Activated T-helper 2 cell treated with anti-CD3 and anti-CD28 coated beads, Interferon-gamma antibody, Interleukin-2, Interleukin-4, amounts not matched to agents 10 μg/mL and 5 μg/mL and 100 μg/mL, durations not matched to agents 14 hours and 24 hours and 36 hours (primary cell): Measurements from ENCODE around the gene ZFAND4. TPM values are rescaled to one million over a fixed set of nuclear protein-coding genes. Genes with fewer than 3 reads are reported as not detected.
"Not testable (repeated sequence)": the region's sequence is repeated elsewhere in the genome, so short reads cannot be mapped to it uniquely, and the experiment has no call there.

Experiments used
- DNase-seq: peaks from one replicate; pipeline ENCODE4 v3.0.0; 2021; ENCODE audit warnings: low spot score
- H3K27ac Mint-ChIP-seq: one replicate; pipeline ENCODE4 v1.8.0; 2021; ENCODE audit warnings: mixed read lengths
- H3K27me3 Mint-ChIP-seq: one replicate; pipeline ENCODE4 v1.8.0; 2021; ENCODE audit warnings: low read depth, mixed read lengths
- H3K36me3 Mint-ChIP-seq: one replicate; pipeline ENCODE4 v1.8.0; 2021; ENCODE audit warnings: low read depth, mixed read lengths
- H3K4me1 Mint-ChIP-seq: one replicate; pipeline ENCODE4 v1.8.0; 2021; ENCODE audit warnings: low read depth, mixed read lengths
- H3K4me3 Mint-ChIP-seq: one replicate; pipeline ENCODE4 v1.8.0; 2021; ENCODE audit warnings: low read depth, mild to moderate bottlenecking, moderate library complexity, mixed read lengths
- H3K9me3 Mint-ChIP-seq: one replicate; pipeline ENCODE4 v1.8.0; 2021; ENCODE audit warnings: mixed read lengths
- intact Hi-C: fragments of 100-400 bp; cut with micrococcal nuclease; formaldehyde crosslinking; loops from one replicate; pipeline ENCODE4 v1.15.1; 2023
- total RNA-seq: library from RNA; stranded (reverse); gene quantifications from 2 replicates; pipeline ENCODE4 v1.2.3, GENCODE V29; 2022

Gene ZFAND4
- total RNA-seq, 1 donor from 2014 or later = 9.3 TPM

- H3K27me3 Mint-ChIP-seq = no peaks in the 10 kb centered on the region
- no peak overlapping the region for H3K27ac Mint-ChIP-seq
Measured at GRCh38 chr10:45657033-45657926, 15.3 kb downstream of the ZFAND4 start.

GRCh38 chr10:45655219-45655618 is 17.4 kb downstream of the ZFAND4 start:
- Mint-ChIP-seq H3K9me3 (peaks cover 4% of the 10 kb centered on the region), H3K4me1 (peaks cover 17% of the 10 kb centered on the region), H3K27me3 (no peaks in the 10 kb centered on the region), H3K27ac (peak overlapping the region; percentile 0), H3K36me3 (peaks cover 40% of the 10 kb centered on the region), H3K4me3 (no peak overlapping the region)
- intact Hi-C loops = no loop called here
- DNase-seq = no peak

More at GRCh38 chr10:45657033-45657926, 15.3 kb downstream of the ZFAND4 start:
- intact Hi-C loops = no loop called here
- DNase-seq = no peak
- no peak overlapping the region for H3K4me3 Mint-ChIP-seq
- H3K4me1 Mint-ChIP-seq = peaks cover 28% of the 10 kb centered on the region
- H3K36me3 Mint-ChIP-seq = peaks cover 51% of the 10 kb centered on the region
- H3K9me3 Mint-ChIP-seq = peaks cover 9% of the 10 kb centered on the region

- H3K9me3 Mint-ChIP-seq, H3K4me3 Mint-ChIP-seq, intact Hi-C loops, DNase-seq, H3K27me3 Mint-ChIP-seq, H3K27ac Mint-ChIP-seq: not testable (repeated sequence)
- Mint-ChIP-seq H3K4me1 (peaks cover 17% of the 10 kb centered on the region), H3K36me3 (peaks cover 38% of the 10 kb centered on the region)
Measured at GRCh38 chr10:45654753-45655141, 17.8 kb downstream of the ZFAND4 start.

- H3K27ac Mint-ChIP-seq = no peak overlapping the region
- DNase-seq = no peak
- H3K4me1 Mint-ChIP-seq = peaks cover 17% of the 10 kb centered on the region
- H3K9me3 Mint-ChIP-seq = no peaks in the 10 kb centered on the region
- H3K27me3 Mint-ChIP-seq = no peaks in the 10 kb centered on the region
- H3K4me3 Mint-ChIP-seq = no peak overlapping the region
- peaks cover 27% of the 10 kb centered on the region for H3K36me3 Mint-ChIP-seq
- intact Hi-C loops = no loop called here
Measured at GRCh38 chr10:45653454-45653853, 19.1 kb downstream of the ZFAND4 start.

GRCh38 chr10:45652511-45652910 is 20.1 kb downstream of the ZFAND4 start:
- peaks cover 12% of the 10 kb centered on the region for H3K4me1 Mint-ChIP-seq
- H3K27ac Mint-ChIP-seq = no peak overlapping the region
- intact Hi-C loops = no loop called here
- DNase-seq = no peak
- no peaks in the 10 kb centered on the region for H3K9me3 Mint-ChIP-seq
- H3K36me3 Mint-ChIP-seq = peaks cover 26% of the 10 kb centered on the region
- no peaks in the 10 kb centered on the region for H3K27me3 Mint-ChIP-seq
- no peak overlapping the region for H3K4me3 Mint-ChIP-seq

- Mint-ChIP-seq H3K36me3 (peaks cover 16% of the 10 kb centered on the region), H3K27ac (no peak overlapping the region)
Measured at GRCh38 chr10:45649296-45649695, 23.3 kb downstream of the ZFAND4 start.

GRCh38 chr10:45647118-45647517 is 25.5 kb downstream of the ZFAND4 start:
- H3K36me3 Mint-ChIP-seq = peaks cover 16% of the 10 kb centered on the region
- H3K9me3 Mint-ChIP-seq = no peaks in the 10 kb centered on the region
- H3K27ac Mint-ChIP-seq = no peak overlapping the region
- DNase-seq = no peak
- H3K4me3 Mint-ChIP-seq = no peak overlapping the region
- H3K4me1 Mint-ChIP-seq = no peaks in the 10 kb centered on the region
- H3K27me3 Mint-ChIP-seq = no peaks in the 10 kb centered on the region
- intact Hi-C loops = no loop called here

More at GRCh38 chr10:45649296-45649695, 23.3 kb downstream of the ZFAND4 start:
- Mint-ChIP-seq H3K27me3 (no peaks in the 10 kb centered on the region), H3K9me3 (no peaks in the 10 kb centered on the region), H3K4me1 (no peaks in the 10 kb centered on the region), H3K4me3 (no peak overlapping the region)
- intact Hi-C loops = no loop called here
- DNase-seq = no peak

- no peaks in the 10 kb centered on the region for H3K27me3 Mint-ChIP-seq
Measured at GRCh38 chr10:45646384-45647050, 26.1 kb downstream of the ZFAND4 start.

GRCh38 chr10:45644527-45644926 is 28.0 kb downstream of the ZFAND4 start:
- Mint-ChIP-seq H3K36me3 (peaks cover 16% of the 10 kb centered on the region), H3K4me3 (no peak overlapping the region), H3K9me3 (no peaks in the 10 kb centered on the region), H3K27me3 (no peaks in the 10 kb centered on the region), H3K4me1 (no peaks in the 10 kb centered on the region), H3K27ac (no peak overlapping the region)
- no peak for DNase-seq
- intact Hi-C loops = no loop called here

More at GRCh38 chr10:45646384-45647050, 26.1 kb downstream of the ZFAND4 start:
- H3K27ac Mint-ChIP-seq = no peak overlapping the region
- H3K9me3 Mint-ChIP-seq = no peaks in the 10 kb centered on the region
- H3K4me3 Mint-ChIP-seq = no peak overlapping the region
- DNase-seq = no peak
- H3K36me3 Mint-ChIP-seq = peaks cover 16% of the 10 kb centered on the region
- intact Hi-C loops = no loop called here
- no peaks in the 10 kb centered on the region for H3K4me1 Mint-ChIP-seq

- Mint-ChIP-seq H3K9me3 (no peaks in the 10 kb centered on the region), H3K4me1 (no peaks in the 10 kb centered on the region), H3K27ac (no peak overlapping the region), H3K4me3 (no peak overlapping the region), H3K36me3 (peaks cover 16% of the 10 kb centered on the region), H3K27me3 (no peaks in the 10 kb centered on the region)
- DNase-seq = no peak
- intact Hi-C loops = no loop called here
Measured at GRCh38 chr10:45640941-45641340, 31.6 kb downstream of the ZFAND4 start.

- H3K36me3 Mint-ChIP-seq = peaks cover 18% of the 10 kb centered on the region
- H3K27ac Mint-ChIP-seq = no peak overlapping the region
- H3K27me3 Mint-ChIP-seq = no peaks in the 10 kb centered on the region
- no peak for DNase-seq
- no peaks in the 10 kb centered on the region for H3K4me1 Mint-ChIP-seq
- no peaks in the 10 kb centered on the region for H3K9me3 Mint-ChIP-seq
- intact Hi-C loops = no loop called here
- no peak overlapping the region for H3K4me3 Mint-ChIP-seq
Measured at GRCh38 chr10:45640049-45640448, 32.5 kb downstream of the ZFAND4 start.

- no peak for DNase-seq
- no peak overlapping the region for H3K27ac Mint-ChIP-seq
- intact Hi-C loops = no loop called here
- H3K9me3 Mint-ChIP-seq = no peaks in the 10 kb centered on the region
- no peaks in the 10 kb centered on the region for H3K4me1 Mint-ChIP-seq
- H3K36me3 Mint-ChIP-seq = peaks cover 5% of the 10 kb centered on the region
- no peaks in the 10 kb centered on the region for H3K27me3 Mint-ChIP-seq
- H3K4me3 Mint-ChIP-seq = no peak overlapping the region
Measured at GRCh38 chr10:45627412-45628048, 45.0 kb downstream of the ZFAND4 start.

GRCh38 chr10:45625879-45626278 is 46.7 kb downstream of the ZFAND4 start:
- H3K4me1 Mint-ChIP-seq = no peaks in the 10 kb centered on the region
- no peak for DNase-seq
- intact Hi-C loops = no loop called here
- H3K27ac Mint-ChIP-seq = no peak overlapping the region
- no peaks in the 10 kb centered on the region for H3K9me3 Mint-ChIP-seq
- no peak overlapping the region for H3K4me3 Mint-ChIP-seq
- H3K27me3 Mint-ChIP-seq = no peaks in the 10 kb centered on the region
- peaks cover 5% of the 10 kb centered on the region for H3K36me3 Mint-ChIP-seq
